ENCODE data around the gene BAD.

The BAD gene

GRCh38 chr11:64296236-64296635 is 11.8 kb upstream of the BAD start:
- no peak for DNase-seq (ENCODE audit: low read depth)

GRCh38 chr11:64295760-64296159 is 11.3 kb upstream of the BAD start:
- no peak for DNase-seq (ENCODE audit: low read depth)

- DNase-seq (ENCODE audit: low read depth): no peak
Measured at GRCh38 chr11:64294774-64295173, 10.3 kb upstream of the BAD start.

DNA sequence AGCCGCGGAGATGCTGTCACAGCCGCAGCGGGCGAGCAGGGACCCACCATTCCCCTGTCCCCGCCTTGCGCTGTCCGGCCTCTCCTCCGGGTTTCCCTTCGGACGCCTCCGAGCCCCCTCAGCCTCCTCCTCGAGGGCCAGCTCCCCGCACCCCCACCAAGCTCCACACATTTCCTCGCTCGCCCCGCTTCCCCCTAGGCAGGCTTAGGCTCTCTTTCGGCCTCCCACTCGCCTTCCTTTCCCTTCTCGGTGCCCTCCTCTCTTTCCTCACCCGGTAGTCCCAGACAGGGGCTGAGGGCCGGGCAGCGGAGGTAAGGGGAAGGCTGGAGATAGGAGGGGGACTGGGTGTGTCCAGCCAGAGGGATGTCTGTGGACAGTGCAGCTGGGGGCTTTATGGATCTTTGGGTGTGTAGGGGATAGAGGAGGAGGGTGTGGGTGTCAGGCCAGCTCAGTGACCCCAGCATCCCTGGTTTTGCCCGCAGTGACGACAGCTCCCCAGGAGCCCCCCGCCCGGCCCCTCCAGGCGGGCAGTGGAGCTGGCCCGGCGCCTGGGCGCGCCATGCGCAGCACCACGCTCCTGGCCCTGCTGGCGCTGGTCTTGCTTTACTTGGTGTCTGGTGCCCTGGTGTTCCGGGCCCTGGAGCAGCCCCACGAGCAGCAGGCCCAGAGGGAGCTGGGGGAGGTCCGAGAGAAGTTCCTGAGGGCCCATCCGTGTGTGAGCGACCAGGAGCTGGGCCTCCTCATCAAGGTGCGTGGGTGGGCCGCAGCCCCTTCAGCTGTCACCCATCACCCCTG is 8.2 kb upstream of the BAD start:
- no peak for DNase-seq (ENCODE audit: low read depth)

DNA sequence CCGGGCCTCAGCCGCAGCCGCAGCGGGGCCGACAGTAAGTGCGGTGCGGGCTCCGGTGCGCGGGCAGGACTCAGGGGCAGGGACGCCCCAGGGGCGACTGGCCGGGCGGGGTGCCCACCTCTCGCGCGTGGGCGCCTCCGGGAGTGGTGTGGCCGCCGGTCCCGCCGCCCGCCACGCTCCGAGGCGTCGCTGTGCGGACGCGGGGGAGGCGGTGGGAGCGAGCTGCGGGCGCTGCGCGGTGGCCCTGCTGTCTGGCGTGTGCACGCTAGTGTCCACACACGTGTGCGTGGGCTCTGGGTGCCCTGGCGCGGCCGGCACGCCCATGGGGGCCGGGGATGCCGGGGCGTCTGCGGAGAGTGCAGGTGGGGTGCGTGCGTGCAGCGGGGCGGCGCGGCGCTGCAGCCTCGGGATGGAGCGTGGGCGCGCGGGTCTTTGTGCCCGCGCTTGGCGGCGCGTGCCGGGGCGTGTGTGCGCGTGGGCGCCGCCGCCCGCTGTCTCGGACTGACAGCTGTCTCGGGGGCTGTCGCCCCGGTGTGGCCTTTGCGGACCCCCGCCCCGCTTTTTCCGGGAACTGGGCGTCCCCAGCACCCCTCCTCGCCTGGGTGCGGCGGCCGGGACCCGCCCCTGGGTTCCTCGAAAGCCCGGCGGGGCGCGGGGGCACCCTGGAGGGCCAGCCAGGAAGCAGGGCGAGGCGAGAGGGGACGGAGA is 7.4 kb upstream of the BAD start:
- no peak for DNase-seq (ENCODE audit: low read depth)

GRCh38 chr11:64291262-64291751 is 6.8 kb upstream of the BAD start, which contains the start of gene KCNK4:
KCNK4 (plus strand) TSS chr11:64291302; CDS start chr11:64293019, 1,717 bp downstream.
- DNase-seq (ENCODE audit: low read depth): no peak

GRCh38 chr11:64290352-64291261 is 6.1 kb upstream of the BAD start:
- no peak for DNase-seq (ENCODE audit: low read depth)

DNA sequence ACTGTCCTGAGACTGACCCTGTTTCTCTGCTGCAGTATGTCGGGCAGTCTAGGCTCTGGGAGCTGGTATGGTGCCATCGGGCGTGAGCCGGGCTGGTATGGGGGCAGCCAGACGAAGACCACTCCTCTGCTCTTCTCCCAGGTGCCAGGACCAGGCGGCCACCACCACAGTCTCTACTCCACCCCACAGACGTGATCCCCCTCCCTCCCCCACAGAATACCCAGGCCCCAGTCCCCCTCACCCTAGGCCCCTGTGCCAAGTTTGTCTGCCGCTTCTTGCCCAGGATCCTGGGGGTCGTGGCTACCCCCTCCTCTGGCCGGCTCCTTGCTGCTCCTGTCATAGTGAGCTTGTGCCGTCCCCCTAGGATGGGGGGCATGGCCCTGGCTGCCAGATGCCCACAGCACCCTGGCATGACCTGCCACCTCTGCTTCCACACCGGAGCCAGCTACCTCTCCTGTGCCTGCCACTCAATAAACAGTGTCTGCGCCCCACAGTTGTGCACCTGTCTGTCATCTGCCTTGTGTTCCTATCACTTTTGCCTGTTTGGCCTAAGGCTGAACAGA is 4.6 kb upstream of the BAD start:
- DNase-seq (ENCODE audit: low read depth): no peak

GRCh38 chr11:64288353-64288750 is 3.9 kb upstream of the BAD start:
- no peak for DNase-seq (ENCODE audit: low read depth)

DNA sequence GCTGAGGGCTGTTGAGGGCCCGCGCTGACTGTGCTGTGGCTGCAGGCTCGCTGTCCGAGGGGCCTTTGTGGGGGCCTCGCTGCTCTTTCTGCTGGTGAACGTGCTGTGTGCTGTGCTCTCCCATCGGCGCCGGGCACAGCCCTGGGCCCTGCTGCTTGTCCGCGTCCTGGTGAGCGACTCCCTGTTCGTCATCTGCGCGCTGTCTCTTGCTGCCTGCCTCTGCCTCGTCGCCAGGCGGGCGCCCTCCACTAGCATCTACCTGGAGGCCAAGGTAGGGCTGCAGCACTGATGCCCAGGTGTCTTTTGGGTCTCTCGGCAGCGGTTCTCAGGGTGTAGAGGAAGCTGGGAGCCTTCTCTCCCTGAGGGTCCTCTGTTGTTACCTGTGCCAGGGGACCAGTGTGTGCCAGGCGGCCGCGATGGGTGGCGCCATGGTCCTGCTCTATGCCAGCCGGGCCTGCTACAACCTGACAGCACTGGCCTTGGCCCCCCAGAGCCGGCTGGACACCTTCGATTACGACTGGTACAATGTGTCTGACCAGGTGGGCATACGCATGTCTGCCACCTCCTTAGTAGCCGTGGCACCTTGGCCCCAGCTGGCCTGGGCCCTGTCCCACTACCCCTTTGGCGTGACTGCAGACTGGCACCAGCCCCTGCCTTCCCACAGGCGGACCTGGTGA is 3.3 kb upstream of the BAD start:
- no peak for DNase-seq (ENCODE audit: low read depth)

DNA sequence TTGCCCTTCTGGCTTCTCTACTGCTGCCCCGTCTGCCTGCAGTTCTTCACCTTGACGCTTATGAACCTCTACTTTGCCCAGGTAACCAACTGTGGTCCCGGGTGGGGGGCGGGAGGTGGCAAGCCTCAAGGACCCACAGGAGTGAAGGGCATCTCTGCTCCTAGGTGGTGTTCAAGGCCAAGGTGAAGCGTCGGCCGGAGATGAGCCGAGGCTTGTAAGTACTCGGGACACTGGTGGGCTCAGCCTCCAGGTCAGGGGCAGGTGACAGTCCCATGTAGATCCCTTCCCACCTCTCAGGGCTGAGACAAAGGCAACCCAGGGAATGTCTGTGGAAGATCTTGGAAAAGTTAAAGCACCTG is 2.3 kb upstream of the BAD start:
- DNase-seq (ENCODE audit: low read depth): no peak

- no peak for DNase-seq (ENCODE audit: low read depth)
Measured at GRCh38 chr11:64285885-64286800, 1.7 kb upstream of the BAD start.

- DNase-seq (ENCODE audit: low read depth): peak; percentile 87
Measured at GRCh38 chr11:64284962-64285884, 758 bp upstream of the BAD start, which contains the start of gene GPR137. GPR137 (plus strand) TSS chr11:64285848; CDS start chr11:64286525, 677 bp downstream.

GRCh38 chr11:64283092-64283491 is 1.4 kb downstream of the BAD start:
- DNase-seq (ENCODE audit: low read depth): no peak

DNA sequence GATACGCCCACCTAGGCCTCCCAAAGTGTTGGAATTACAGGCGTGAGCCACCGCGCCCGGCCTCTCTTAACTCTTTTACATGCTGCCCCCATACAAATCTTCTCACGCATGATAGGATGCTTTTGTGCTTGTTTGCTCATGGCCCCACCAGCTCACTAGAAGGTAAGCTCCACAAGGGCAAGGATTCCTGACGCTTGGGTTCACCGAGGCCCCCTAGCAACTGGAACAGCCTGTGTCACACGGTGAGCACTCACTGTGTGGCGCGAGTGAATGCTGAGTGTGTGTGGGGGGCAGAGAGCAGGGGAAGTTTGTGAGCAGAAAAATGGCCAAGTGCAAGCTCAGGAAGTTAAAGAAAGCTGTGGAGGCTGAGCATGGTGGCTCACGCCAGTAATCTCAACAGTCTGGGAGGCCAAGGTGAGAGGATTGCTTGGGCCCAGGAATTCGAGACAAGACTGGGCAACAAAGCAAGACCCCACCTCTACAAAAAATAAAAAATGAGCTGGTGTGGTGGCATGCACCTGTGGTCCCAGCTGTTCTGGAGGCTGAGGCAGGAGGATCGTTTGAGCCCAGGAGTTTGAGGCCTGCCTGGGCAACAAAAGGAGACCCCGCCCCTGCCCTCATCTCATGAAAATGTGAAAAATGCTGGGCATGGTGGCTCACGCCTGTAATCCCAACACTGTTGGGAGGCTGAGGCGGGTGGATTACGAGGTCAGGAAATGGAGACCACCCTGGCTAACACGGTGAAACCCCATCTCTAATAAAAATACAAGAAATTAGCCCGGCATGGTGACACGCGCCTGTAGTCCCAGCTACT is 2.3 kb downstream of the BAD start:
- DNase-seq (ENCODE audit: low read depth): no peak

DNA sequence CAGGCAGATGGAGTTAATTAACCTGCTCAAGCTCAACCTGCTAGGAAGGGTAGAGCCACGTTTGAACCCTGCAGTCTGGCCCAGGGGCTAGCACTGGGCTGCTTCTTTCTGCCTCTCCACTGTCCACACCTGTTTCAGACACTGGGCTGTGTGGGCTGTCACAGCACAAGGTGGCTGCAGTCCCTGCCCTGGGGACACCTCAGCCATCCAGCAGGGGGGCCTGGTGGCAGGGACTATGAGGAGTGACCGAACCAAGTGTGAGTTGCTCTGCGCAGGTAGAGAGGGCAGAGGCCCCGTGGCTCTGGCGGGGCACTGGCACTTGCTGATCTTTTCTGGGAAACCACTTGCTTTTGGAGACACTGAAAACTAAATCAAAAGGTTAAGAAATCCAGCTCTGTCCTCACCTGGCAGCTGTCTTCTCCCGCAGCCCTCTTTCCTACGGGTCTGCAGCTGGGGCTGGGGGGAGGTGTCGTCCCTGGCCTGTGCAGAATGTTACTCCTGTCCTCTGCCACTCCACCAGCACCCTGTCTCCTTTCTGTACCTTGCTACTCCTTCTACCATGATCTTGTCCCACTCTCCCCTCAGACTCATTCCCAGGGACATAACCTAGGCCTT is 5.8 kb downstream of the BAD start:
- no peak for DNase-seq (ENCODE audit: low read depth)

DNA sequence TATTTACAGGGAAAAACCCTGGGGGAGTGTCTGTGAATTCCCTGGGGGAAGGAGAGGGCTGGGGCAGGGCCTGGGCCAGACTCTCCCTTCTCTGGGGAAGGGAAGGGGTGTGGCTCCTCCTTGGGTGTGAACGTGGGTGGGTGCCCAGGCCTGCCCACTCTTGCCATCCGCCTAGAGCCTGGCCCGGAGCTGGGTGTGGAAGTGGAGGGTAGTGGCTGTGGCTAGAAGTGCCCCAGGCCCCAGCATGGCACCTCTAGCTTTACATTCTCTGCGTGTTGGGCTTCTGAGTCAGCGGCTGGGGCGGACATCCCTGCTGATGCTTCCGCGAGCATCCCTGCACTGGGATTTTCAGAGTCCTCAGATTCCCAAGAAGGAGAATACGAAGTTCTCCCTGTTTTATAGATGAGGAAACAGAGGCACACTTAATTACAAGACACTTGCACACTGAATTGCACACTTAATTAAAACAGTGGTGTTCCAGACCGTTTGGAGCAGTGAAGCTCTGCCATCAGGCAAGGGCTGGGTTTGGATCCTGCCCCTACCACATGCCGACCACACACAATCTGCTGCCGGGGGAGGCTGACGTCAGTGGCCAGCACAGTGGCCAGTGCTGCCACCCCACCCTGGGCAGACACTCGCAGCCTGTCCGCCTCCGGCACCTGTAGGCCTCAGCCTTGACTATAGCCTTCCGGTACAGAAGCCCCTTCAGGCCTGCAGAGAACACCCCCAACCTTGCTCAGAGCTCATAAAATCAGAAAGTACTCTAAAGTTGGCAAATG is 7.6 kb downstream of the BAD start:
- no peak for DNase-seq (ENCODE audit: low read depth)
